ENCODE results near the gene PDE4B. TPM values are rescaled to one million over a fixed set of nuclear protein-coding genes. Genes with fewer than 3 reads are reported as not detected.

Gene PDE4B
- total RNA-seq, 4 donors from 2014 or later = 11.2 to 49.5 (median 26.3) TPM

DNA sequence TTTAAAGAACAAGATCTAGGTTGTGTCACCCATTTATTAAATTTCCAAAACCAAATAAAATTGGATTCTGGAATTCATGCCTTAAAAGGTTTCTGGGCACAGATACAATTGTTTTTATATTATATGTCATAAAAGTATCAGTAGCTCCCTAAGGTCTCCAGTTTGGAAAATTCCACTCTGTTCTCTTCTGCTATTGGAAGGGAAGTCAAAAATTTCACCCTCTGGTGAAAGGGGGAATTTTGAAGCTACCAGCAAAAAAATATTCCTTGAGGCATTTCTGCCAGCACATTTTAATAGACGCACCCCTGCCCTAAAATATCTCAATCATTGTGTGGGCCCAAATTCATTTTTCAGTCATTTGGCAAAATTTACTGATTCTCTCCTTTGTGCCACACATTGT is 455.6 kb downstream of the PDE4B start:
- ATAC-seq (ENCODE audit: low FRiP score) = no peak
- TF ChIP-seq, protein P1, sequence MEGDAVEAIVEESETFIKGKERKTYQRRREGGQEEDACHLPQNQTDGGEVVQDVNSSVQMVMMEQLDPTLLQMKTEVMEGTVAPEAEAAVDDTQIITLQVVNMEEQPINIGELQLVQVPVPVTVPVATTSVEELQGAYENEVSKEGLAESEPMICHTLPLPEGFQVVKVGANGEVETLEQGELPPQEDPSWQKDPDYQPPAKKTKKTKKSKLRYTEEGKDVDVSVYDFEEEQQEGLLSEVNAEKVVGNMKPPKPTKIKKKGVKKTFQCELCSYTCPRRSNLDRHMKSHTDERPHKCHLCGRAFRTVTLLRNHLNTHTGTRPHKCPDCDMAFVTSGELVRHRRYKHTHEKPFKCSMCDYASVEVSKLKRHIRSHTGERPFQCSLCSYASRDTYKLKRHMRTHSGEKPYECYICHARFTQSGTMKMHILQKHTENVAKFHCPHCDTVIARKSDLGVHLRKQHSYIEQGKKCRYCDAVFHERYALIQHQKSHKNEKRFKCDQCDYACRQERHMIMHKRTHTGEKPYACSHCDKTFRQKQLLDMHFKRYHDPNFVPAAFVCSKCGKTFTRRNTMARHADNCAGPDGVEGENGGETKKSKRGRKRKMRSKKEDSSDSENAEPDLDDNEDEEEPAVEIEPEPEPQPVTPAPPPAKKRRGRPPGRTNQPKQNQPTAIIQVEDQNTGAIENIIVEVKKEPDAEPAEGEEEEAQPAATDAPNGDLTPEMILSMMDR (IDR thresholded peaks at IDR 0.05) = no peak

DNA sequence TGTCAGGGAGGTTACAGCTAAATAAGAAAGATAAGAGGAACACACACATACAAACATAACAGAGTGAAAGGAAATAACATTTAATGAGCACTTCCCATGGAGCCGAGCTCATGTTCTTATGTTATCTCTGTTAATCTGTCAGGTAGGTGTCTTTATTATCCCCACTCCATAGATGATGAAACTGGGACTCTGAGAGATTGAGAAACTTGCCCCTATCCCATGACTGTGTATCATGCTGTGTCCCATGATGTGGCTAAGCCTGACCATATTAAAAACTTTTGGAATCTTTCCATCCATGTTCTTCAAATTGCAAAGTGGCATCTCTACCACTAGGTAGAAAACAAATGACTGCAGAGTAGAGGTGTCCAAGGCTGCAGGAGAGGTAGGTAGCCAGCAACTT is 456.1 kb downstream of the PDE4B start:
- DNase-seq (ENCODE audit: low spot score) = no peak
- no peak for ATAC-seq (ENCODE audit: low FRiP score)
- TF ChIP-seq, protein P1 (IDR thresholded peaks at IDR 0.05) = no peak

More for the DNA sequence above, 455.6 kb downstream of the PDE4B start:
- DNase-seq (ENCODE audit: low spot score) = no peak

DNA sequence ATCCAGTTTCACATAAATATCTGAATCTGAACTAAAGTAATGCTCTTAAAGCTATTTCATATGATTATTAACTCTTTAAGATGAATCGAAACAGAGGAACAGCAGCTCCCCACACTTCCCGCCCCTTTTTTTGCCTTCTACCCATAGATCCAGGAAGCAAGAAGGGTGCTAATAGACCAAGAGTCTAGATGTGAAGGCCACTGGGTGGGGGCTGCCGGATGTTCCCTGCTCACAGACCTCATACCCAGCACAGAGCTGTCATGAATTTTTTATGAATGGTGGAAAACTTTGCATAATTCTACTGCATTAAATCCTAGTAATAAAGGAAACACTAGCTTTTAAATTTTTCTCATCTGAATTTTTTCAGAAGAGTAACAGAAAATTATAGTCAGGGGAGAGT is 457.4 kb downstream of the PDE4B start:
- TF ChIP-seq, protein P1 (IDR thresholded peaks at IDR 0.05) = no peak
- DNase-seq (ENCODE audit: low spot score) (no peak), ATAC-seq (ENCODE audit: low FRiP score) (no peak)

DNA sequence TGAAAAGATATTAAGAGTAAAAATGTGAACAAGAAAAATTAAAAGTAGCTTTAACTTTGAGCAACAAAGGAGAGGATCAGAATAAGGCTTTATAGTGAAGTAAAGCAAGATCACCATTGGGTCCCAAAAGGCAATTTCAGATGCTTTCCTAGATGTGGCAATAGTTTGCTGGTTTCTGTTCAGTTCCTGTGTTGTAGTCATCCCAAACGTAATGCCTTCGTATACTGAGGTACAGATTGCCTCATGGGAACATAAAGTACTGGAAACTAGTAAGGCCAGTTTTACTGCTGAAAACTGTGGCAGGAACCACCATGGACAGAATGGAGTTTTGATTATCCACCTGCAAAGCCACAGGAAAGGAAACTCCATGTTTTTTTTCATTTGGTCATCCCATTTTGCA is 457.8 kb downstream of the PDE4B start:
- ATAC-seq (ENCODE audit: low FRiP score) = no peak
- no peak for DNase-seq (ENCODE audit: low spot score)
- TF ChIP-seq, protein P1 (IDR thresholded peaks at IDR 0.05) = no peak

DNA sequence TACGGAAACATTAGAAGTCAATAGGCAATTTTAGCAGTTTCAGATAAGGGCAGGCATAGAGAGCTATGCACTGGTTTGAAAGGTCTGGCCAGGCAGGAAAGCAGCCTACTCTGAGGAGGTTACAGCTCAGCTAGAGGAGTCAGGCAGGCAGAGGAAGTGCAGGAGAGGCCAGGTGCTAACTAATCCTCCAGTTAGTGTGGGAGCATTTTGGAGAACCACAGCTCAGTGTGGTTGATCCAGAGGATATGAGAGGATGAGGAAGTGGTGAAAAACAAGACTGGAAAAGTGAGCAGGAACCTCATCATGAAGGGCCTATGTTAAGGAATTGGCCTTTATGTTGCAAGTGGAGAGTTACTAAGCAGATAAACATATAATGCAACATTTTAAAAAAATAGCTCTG is 458.9 kb downstream of the PDE4B start:
- DNase-seq (ENCODE audit: low spot score) (no peak), ATAC-seq (ENCODE audit: low FRiP score) (no peak)
- TF ChIP-seq, protein P1 (IDR thresholded peaks at IDR 0.05) = no peak

DNA sequence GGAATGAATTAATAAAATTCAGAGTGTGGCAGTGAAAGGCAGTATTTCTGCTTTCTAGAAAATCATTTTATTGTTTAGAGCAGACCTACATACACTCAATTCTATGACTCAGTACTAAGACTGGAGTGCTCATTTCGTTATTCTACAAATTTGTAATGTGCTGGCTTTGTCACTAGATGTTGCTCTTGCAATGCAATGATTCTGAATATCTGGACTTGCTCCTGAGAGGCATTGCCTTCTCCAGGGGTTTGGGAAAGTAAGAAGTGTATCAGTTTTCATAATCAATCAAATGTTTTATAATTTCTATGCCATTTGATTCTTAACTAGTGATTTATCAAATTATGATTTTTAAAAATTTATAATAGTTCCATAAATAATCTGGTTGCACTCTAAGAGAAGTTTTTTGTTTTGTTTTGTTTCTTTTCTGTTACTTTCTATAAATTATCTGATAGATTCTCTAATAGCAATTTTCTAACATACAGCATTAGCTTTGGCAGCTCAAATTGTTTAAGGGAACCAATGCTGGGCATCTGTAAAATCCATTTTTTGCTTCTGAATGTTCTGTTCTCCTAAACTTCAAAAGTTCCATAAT is 460.7 kb downstream of the PDE4B start:
- peak; percentile 78 for ATAC-seq (ENCODE audit: low FRiP score)
- no peak for DNase-seq (ENCODE audit: low spot score)
- TF ChIP-seq, protein P1 (IDR thresholded peaks at IDR 0.05) = peak in 1 of 3 donors; percentile 32

DNA sequence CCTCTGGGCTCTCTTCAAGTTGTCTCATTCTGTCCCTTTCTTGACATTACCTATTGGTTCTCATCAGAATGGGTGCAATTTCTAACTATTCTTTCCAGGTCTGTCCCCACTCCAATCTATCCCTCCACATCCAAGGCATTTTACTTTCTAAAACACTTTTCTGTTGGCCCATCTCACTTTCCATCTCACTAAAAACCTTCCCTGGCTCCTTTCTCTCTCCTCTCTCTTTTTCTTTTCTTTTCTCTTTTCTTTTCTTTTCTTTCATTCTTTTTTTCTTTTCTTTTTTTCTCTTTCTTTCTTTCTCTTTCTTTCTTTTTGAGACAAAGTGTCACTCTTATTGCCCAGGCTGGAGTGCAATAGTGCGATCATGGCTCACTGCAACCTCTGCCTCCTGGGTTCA is 462.1 kb downstream of the PDE4B start:
- TF ChIP-seq, protein P1 (IDR thresholded peaks at IDR 0.05) = no peak
- ATAC-seq (ENCODE audit: low FRiP score) (no peak), DNase-seq (ENCODE audit: low spot score) (no peak)

All from omental fat pad (tissue), 4 donors.